ENCODE results near the gene CCDC200.

- no peak for TF ChIP-seq CTCF (IDR thresholded peaks at IDR 0.05)
- TF ChIP-seq NRF1 (IDR thresholded peaks at IDR 0.05; ENCODE audit: low read depth, low read length), result no peak
- TF ChIP-seq EP300 (IDR thresholded peaks at IDR 0.05; ENCODE audit: borderline replicate concordance in 1 of 2, low read depth in 1 of 2, low read length in 1 of 2), result no peak
- TF ChIP-seq RFX5 (IDR thresholded peaks at IDR 0.05; ENCODE audit: low read length), result no peak
- TF ChIP-seq EZH2phosphoT487 (IDR thresholded peaks at IDR 0.05; ENCODE audit: borderline replicate concordance, low read depth), result no peak
- TF ChIP-seq USF2 (IDR thresholded peaks at IDR 0.05; ENCODE audit: borderline replicate concordance, low read depth, low read length), result no peak
Measured at GRCh38 chr17:43183921-43184320, 44.5 kb downstream of the CCDC200 start.

Data from SK-N-SH (cell line).